Colonic mucosa (tissue), 4 donors: ENCODE data around the gene SCAF11. TPM values are rescaled to one million over a fixed set of nuclear protein-coding genes. Genes with fewer than 3 reads are reported as not detected.

ENCODE experiments used
- DNase-seq: peaks from one replicate; pipeline ENCODE4 v3.0.0-alpha.2; 2020
- H3K27ac ChIP-seq: fragments of 200-600 bp; one replicate; pipeline ENCODE4 v1.8.0; 2021
- H3K27me3 ChIP-seq: fragments of 200-600 bp; one replicate; pipeline ENCODE4 v1.8.0; 2021
- H3K36me3 ChIP-seq: fragments of 200-600 bp; one replicate; pipeline ENCODE4 v1.8.0; 2021
- H3K4me1 ChIP-seq: fragments of 200-600 bp; one replicate; pipeline ENCODE4 v1.8.0; 2021; ENCODE audit warnings: mild to moderate bottlenecking
- H3K4me3 ChIP-seq: fragments of 200-600 bp; one replicate; pipeline ENCODE4 v1.8.0; 2021
- H3K9ac ChIP-seq, 2 donors: one replicate each; pipeline ENCODE4 v1.7.0; 2013; ENCODE audit warnings: control low read depth in 2 of 2, low read depth in 2 of 2, low read length in 2 of 2
- H3K9me3 ChIP-seq: fragments of 200-600 bp; one replicate; pipeline ENCODE4 v1.8.0; 2021
- intact Hi-C: fragments of 100-400 bp; cut with DNase I; formaldehyde crosslinking; loops from one replicate; pipeline ENCODE4 v1.14.1; 2022
- total RNA-seq, 2 donors: library from RNA; stranded (reverse); fragmentation: NEBNext Ultra II Directional in 1 of 2; extraction: Animal tissue kit (Norgen Biotek cat#: 25700) in 1 of 2; gene quantifications; one replicate each; pipeline ENCODE4 v1.2.1, GENCODE V29; 2021
- TF ChIP-seq, protein P1 (sequence below): fragments of 200-600 bp; IDR thresholded peaks from one replicate; pipeline ENCODE4 v1.8.0; 2022; ENCODE audit warnings: antibody characterized with exemption, mild to moderate bottlenecking
- donor health status: healthy.
- donor health status: DM: no; HTN: no; CAD: no.
- donor health status: DM: no; HTN: no; CAD: no.

SCAF11 gene
- total RNA-seq, 2 donors from 2014 or later = 84.8 to 105 TPM

- Histone ChIP-seq H3K27ac (no peak overlapping the region), H3K9ac (no peak overlapping the region), H3K27me3 (no peaks in the 10 kb centered on the region), H3K36me3 (no peaks in the 10 kb centered on the region), H3K4me1 (peaks cover 8% of the 10 kb centered on the region), H3K4me3 (no peak overlapping the region), H3K9me3 (no peaks in the 10 kb centered on the region)
- TF ChIP-seq, protein P1, sequence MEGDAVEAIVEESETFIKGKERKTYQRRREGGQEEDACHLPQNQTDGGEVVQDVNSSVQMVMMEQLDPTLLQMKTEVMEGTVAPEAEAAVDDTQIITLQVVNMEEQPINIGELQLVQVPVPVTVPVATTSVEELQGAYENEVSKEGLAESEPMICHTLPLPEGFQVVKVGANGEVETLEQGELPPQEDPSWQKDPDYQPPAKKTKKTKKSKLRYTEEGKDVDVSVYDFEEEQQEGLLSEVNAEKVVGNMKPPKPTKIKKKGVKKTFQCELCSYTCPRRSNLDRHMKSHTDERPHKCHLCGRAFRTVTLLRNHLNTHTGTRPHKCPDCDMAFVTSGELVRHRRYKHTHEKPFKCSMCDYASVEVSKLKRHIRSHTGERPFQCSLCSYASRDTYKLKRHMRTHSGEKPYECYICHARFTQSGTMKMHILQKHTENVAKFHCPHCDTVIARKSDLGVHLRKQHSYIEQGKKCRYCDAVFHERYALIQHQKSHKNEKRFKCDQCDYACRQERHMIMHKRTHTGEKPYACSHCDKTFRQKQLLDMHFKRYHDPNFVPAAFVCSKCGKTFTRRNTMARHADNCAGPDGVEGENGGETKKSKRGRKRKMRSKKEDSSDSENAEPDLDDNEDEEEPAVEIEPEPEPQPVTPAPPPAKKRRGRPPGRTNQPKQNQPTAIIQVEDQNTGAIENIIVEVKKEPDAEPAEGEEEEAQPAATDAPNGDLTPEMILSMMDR = no peak
- intact Hi-C loops = loop anchor here (5.0 kb wide), 1 partner anchor 224 kb away; no protein-coding TSS in a partner anchor
- no peak for DNase-seq
Measured at GRCh38 chr12:45986641-45987339, 3.6 kb downstream of the SCAF11 start.

- H3K9me3 ChIP-seq = no peaks in the 10 kb centered on the region
- no peaks in the 10 kb centered on the region for H3K27me3 ChIP-seq
- H3K27ac ChIP-seq = no peak overlapping the region
- no peak overlapping the region for H3K4me3 ChIP-seq
- no peaks in the 10 kb centered on the region for H3K4me1 ChIP-seq
- intact Hi-C loops = no loop called here
- no peaks in the 10 kb centered on the region for H3K36me3 ChIP-seq
- TF ChIP-seq, protein P1 = no peak
- no peak for DNase-seq
- H3K9ac ChIP-seq = no peak overlapping the region
Measured at GRCh38 chr12:45981075-45981837, 9.1 kb downstream of the SCAF11 start.

GRCh38 chr12:45980540-45980939 is 9.8 kb downstream of the SCAF11 start:
- Histone ChIP-seq H3K9ac (no peak overlapping the region), H3K4me1 (no peaks in the 10 kb centered on the region), H3K36me3 (no peaks in the 10 kb centered on the region), H3K4me3 (no peak overlapping the region), H3K27me3 (no peaks in the 10 kb centered on the region), H3K9me3 (no peaks in the 10 kb centered on the region), H3K27ac (no peak overlapping the region)
- intact Hi-C loops = no loop called here
- TF ChIP-seq, protein P1 = no peak
- DNase-seq = no peak

GRCh38 chr12:45978108-45978507 is 12.3 kb downstream of the SCAF11 start:
- H3K9ac ChIP-seq = no peak overlapping the region
- intact Hi-C loops = no loop called here

DNA sequence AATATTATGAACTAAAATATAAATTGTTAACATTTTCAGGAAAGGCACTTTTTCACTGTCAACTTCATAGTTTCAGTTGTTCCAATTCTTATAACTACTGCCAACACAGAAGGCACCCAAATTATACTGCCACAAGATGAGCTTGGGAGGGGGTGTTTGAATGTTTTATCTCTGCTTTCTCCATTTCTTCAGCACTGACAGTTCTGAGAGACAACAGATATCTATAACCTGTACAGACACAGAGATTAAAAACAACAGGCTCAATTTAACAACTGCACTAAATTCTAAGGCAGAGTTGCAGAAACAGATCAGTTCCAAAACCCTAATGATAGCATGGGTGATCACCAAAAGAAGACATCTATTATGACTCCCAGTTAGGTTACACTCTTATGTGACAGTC is 12.8 kb downstream of the SCAF11 start:
- no peak overlapping the region for H3K27ac ChIP-seq
- DNase-seq = no peak
- H3K9ac ChIP-seq = no peak overlapping the region
- H3K4me1 ChIP-seq = no peaks in the 10 kb centered on the region
- intact Hi-C loops = no loop called here
- H3K4me3 ChIP-seq = no peak overlapping the region
- no peaks in the 10 kb centered on the region for H3K27me3 ChIP-seq
- H3K9me3 ChIP-seq = no peaks in the 10 kb centered on the region
- TF ChIP-seq, protein P1 = no peak
- H3K36me3 ChIP-seq = no peaks in the 10 kb centered on the region

More at GRCh38 chr12:45978108-45978507, 12.3 kb downstream of the SCAF11 start:
- Histone ChIP-seq H3K9me3 (no peaks in the 10 kb centered on the region), H3K36me3 (no peaks in the 10 kb centered on the region), H3K27ac (no peak overlapping the region), H3K4me3 (no peak overlapping the region), H3K4me1 (no peaks in the 10 kb centered on the region), H3K27me3 (no peaks in the 10 kb centered on the region)
- DNase-seq = no peak
- TF ChIP-seq, protein P1 = no peak
